Stimulated activated CD8-positive, alpha-beta memory T cell treated with anti-CD3 and anti-CD28 coated beads, Interleukin-12 subunit alpha, Interleukin-12 subunit beta, amount 100 ng/mL, for 24 hours (primary cell): Measurements from ENCODE around the gene SDE2.
"Not testable (repeated sequence)": the region's sequence is repeated elsewhere in the genome, so short reads cannot be mapped to it uniquely, and the experiment has no call there.

ENCODE experiments used
- DNase-seq: peaks from one replicate; pipeline ENCODE4 v3.0.0-alpha.2; 2020; ENCODE audit errors: extremely low read depth

SDE2 gene

GRCh38 chr1:225942574-225942973 is 56.6 kb downstream of the SDE2 start:
- no peak for DNase-seq

- DNase-seq: no peak
Measured at GRCh38 chr1:225941942-225942222, 57.3 kb downstream of the SDE2 start.

- no peak for DNase-seq
Measured at GRCh38 chr1:225941187-225941941, 57.8 kb downstream of the SDE2 start, which contains the start of gene LEFTY2. TSS of gene LEFTY2 (minus strand) at chr1:225941220. CDS start at chr1:225941140, 80 bp downstream.

- DNase-seq: no peak
Measured at GRCh38 chr1:225940385-225941151, 58.6 kb downstream of the SDE2 start.

- not testable (repeated sequence) for DNase-seq
Measured at GRCh38 chr1:225939939-225940310, 59.2 kb downstream of the SDE2 start.

- not testable (repeated sequence) for DNase-seq
Measured at GRCh38 chr1:225939097-225939938, 59.8 kb downstream of the SDE2 start.

GRCh38 chr1:225937048-225937968 is 61.8 kb downstream of the SDE2 start:
- DNase-seq: no peak

- no peak for DNase-seq
Measured at GRCh38 chr1:225936523-225936922, 62.6 kb downstream of the SDE2 start.

- DNase-seq: not testable (repeated sequence)
Measured at GRCh38 chr1:225936086-225936485, 63.1 kb downstream of the SDE2 start.

- no peak for DNase-seq
Measured at GRCh38 chr1:225934711-225935110, 64.4 kb downstream of the SDE2 start.

GRCh38 chr1:225933072-225933471 is 66.1 kb downstream of the SDE2 start:
- no peak for DNase-seq
